Hair follicle dermal papilla cell (primary cell): Measurements from ENCODE around the gene TAOK3. TPM values are rescaled to one million over a fixed set of nuclear protein-coding genes. Genes with fewer than 3 reads are reported as not detected.

Experiments used
- total RNA-seq: library from RNA; depleted of rRNA; stranded (reverse); fragments of >200 nt; gene quantifications from 2 replicates; pipeline ENCODE4 v1.2.3, GENCODE V29; 2012

TAOK3 gene
- total RNA-seq: 37.6 and 42.4 TPM in 2 replicates

DNA sequence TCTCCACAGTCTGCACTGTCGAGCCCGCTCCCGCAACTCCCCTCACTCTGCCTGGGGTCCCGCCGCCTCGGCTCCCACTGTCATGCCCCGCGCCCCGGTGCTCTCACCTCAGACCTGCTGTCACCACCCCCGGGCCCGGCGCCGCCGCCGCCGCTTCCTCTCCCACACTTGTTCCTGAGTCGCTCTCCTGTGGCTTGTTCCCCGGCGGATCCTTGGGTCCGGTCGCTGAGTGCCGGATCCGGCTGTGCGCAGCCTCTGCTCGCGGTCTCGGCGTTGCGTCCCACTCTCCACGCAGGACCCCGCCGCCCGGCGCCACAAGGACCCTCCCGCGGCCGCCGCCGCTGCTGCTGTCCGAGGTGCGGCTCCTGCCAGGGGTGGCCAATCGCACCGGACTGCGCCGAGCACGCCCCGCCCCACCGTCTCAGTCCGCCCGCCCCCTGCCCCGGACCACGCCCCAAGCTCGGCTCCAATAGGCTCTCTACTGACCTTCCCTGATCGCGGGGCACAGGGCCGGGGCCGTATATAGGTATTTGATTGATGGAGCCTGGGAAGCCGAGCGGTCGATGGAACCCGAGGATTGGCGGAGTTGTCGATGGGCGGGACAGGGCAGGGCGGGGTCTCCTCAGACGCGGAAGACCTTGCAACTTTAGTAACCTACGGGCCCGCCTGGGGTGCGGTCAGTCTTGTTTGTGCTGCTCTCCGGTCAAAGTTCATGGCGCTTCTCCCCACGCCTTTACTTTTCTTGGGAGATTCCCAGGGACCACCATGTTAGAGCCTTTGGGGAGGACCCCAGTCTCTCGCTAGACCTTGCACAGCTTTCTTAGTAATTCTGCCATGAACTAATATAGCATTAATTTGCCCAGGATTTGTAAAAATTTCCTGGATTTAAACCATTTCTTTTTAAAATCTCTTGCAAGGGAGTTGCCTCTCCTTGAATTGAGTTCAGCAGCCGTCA lies at the start of gene TAOK3:
Gene TAOK3 (minus strand): TSS at position 367 of the 955 bp plus-strand sequence. CDS start 117,340 bp downstream, outside the sequence.

DNA sequence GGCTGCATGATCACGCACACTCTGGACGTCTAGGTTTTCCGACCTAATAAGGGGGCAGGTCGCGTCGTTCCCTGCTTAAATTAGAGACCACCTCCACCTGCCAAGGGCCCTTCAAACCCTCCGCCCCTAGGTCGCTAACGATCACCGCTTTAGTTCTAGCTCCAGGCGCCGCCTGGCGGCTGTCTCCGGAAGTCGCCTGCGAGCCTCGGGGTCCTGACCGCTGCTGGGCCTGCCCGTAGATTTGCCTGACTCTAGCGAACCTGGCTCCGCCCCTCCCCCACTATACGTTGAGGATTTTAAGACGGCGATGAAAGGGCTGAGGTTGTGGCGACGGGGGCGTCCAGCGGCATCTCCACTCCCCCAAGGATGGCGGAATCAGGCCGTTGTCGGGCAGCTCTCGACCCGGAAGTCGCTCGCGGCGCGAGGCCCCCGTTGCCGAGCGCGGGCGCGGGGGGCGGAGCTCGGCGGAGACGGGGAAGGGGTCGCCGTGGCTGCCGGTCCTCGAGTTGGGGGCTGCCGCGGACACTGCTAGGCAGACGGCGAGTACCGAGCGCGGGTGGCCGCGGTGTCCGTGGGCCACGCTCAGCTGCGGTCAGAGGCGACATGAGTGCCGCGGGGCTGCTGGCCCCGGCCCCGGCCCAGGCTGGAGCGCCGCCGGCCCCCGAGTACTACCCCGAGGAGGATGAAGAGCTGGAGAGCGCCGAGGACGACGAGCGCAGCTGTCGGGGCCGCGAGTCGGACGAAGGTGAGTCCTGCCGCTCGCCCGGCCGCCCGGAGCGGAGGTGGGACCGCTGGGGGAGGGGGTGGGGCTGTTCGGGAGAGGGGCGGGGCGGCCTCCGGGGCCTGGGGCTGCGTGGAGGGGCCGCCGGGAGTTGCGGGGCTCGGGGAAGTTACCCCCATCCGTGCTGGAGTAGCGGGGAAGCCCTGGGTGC lies 3.6 kb upstream of the TAOK3 start, which contains the start of gene SUDS3:
Gene SUDS3 (plus strand): TSS at position 467 of the 932 bp plus-strand sequence. CDS start 137 bp downstream, at position 604.

DNA sequence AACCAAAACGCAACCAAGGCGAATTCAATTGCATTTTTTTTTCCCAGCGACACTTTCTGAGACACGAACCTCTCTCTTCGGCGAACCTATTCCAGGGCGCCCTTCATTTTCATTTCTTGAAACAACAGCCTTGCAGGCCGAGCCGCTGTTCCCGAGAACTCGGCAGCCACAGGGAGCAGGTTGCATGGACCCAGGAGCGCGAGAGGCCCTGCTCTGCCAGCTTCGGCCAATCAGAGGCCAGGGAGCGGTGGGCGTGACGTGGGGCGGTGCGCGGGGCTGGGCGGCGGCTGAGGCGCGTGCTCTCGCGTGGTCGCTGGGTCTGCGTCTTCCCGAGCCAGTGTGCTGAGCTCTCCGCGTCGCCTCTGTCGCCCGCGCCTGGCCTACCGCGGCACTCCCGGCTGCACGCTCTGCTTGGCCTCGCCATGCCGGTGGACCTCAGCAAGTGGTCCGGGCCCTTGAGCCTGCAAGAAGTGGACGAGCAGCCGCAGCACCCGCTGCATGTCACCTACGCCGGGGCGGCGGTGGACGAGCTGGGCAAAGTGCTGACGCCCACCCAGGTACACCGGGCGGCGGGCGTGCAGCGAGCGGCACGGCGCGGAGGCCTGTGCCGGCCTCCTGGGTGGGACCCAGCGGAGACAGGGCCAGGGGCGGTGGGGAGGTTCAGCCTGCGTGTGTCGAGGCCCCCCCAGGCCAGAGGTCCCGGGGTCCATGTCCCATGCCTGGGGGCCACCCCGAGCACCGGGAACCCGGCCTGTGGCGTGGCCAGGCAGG lies 236.7 kb downstream of the TAOK3 start, which contains the start of gene PEBP1:
Gene PEBP1 (plus strand): TSS at position 337 of the 771 bp plus-strand sequence. CDS start 86 bp downstream, at position 423.

GRCh38 chr12:118103601-118104382 lies 268.9 kb downstream of the TAOK3 start, which contains the start of gene VSIG10:
TSS of gene VSIG10 (minus strand) at chr12:118104011. CDS start at chr12:118103671, 340 bp downstream.

Other genes starting within 250 kb of the TAOK3 start
- 141 and 188 TPM in 2 replicates for gene PEBP1, start 236.8 kb downstream of the TAOK3 start, total RNA-seq
- gene SUDS3, start 3.6 kb upstream of the TAOK3 start, total RNA-seq: 32.7 and 38.5 TPM in 2 replicates